ENCODE data around the gene LHB.

The LHB gene

GRCh38 chr19:49010453-49010852 is 6.4 kb downstream of the LHB start:
- no peaks in the 10 kb centered on the region for H3K27me3 ChIP-seq
- no peaks in the 10 kb centered on the region for H3K9me3 ChIP-seq
- H3K4me1 ChIP-seq: no peaks in the 10 kb centered on the region
- no peak for DNase-seq
- no peak overlapping the region for H3K4me3 ChIP-seq (ENCODE audit: low read depth, low read length)
- H3K36me3 ChIP-seq: peaks cover 69% of the 10 kb centered on the region
- no peak for TF ChIP-seq CTCF (IDR thresholded peaks at IDR 0.05; ENCODE audit: low read depth, low read length)

DNA sequence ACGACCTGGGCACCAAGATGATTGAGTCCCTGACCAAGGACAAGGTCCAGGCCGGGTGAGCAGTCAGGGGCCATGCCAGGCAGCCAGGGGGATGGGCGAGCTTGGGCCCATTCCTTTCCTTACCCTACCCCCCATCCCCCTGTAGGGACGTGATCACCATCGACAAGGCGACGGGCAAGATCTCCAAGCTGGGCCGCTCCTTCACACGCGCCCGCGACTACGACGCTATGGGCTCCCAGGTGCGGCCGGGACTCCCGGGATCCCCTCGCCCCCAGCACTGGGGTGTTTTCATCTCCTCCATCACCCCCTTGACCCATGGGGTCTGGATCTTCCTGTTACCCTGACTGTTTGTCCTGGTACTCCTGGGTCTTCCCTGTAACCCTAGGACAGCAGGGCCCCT is 7.1 kb downstream of the LHB start:
- peaks cover 68% of the 10 kb centered on the region for H3K36me3 ChIP-seq
- H3K27me3 ChIP-seq: no peaks in the 10 kb centered on the region
- no peaks in the 10 kb centered on the region for H3K4me1 ChIP-seq
- no peak for TF ChIP-seq CTCF (IDR thresholded peaks at IDR 0.05; ENCODE audit: low read depth, low read length)
- H3K4me3 ChIP-seq (ENCODE audit: low read depth, low read length): no peak overlapping the region
- no peaks in the 10 kb centered on the region for H3K9me3 ChIP-seq
- no peak for DNase-seq

- no peaks in the 10 kb centered on the region for H3K4me1 ChIP-seq
- H3K36me3 ChIP-seq: peaks cover 77% of the 10 kb centered on the region
- no peak for DNase-seq
- H3K27me3 ChIP-seq: no peaks in the 10 kb centered on the region
- H3K9me3 ChIP-seq: no peaks in the 10 kb centered on the region
- no peak overlapping the region for H3K4me3 ChIP-seq (ENCODE audit: low read depth, low read length)
- TF ChIP-seq CTCF (IDR thresholded peaks at IDR 0.05; ENCODE audit: low read depth, low read length): no peak
Observed at GRCh38 chr19:49006905-49007304, 10.0 kb downstream of the LHB start.

- DNase-seq: no peak
- H3K4me1 ChIP-seq: no peaks in the 10 kb centered on the region
- H3K36me3 ChIP-seq: peaks cover 68% of the 10 kb centered on the region
- no peaks in the 10 kb centered on the region for H3K9me3 ChIP-seq
- no peak for TF ChIP-seq CTCF (IDR thresholded peaks at IDR 0.05; ENCODE audit: low read depth, low read length)
- H3K27me3 ChIP-seq: no peaks in the 10 kb centered on the region
- no peak overlapping the region for H3K4me3 ChIP-seq (ENCODE audit: low read depth, low read length)
Observed at GRCh38 chr19:49004964-49005614, 11.8 kb downstream of the LHB start.

DNA sequence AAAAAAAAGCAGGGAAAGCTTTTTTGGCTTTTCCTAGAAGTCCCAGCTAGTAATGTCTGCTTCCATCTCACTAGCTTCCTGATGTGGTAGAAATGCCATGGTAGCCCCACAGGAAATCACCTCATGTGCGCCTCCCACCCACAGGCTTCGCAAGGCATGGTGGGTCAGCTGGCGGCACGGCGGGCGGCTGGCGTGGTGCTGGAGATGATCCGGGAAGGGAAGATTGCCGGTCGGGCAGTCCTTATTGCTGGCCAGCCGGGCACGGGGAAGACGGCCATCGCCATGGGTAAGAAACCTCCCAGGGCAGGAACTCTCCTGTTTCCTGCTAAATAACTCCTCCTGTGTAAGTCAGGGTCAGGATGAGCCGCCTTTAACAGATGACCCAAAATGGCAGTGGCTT is 12.8 kb downstream of the LHB start:
- Histone ChIP-seq H3K27me3 (no peaks in the 10 kb centered on the region), H3K36me3 (peaks cover 68% of the 10 kb centered on the region), H3K4me1 (no peaks in the 10 kb centered on the region), H3K4me3 (ENCODE audit: low read depth, low read length) (no peak overlapping the region), H3K9me3 (no peaks in the 10 kb centered on the region)
- TF ChIP-seq CTCF (IDR thresholded peaks at IDR 0.05; ENCODE audit: low read depth, low read length): no peak
- DNase-seq: no peak

- Histone ChIP-seq H3K4me3 (ENCODE audit: low read depth, low read length) (no peak overlapping the region), H3K36me3 (peaks cover 41% of the 10 kb centered on the region), H3K4me1 (no peaks in the 10 kb centered on the region), H3K9me3 (no peaks in the 10 kb centered on the region), H3K27me3 (no peaks in the 10 kb centered on the region)
- TF ChIP-seq CTCF (IDR thresholded peaks at IDR 0.05; ENCODE audit: low read depth, low read length): peak; percentile 78
- DNase-seq: peak; percentile 75
Observed at GRCh38 chr19:48999481-49000325, 17.2 kb downstream of the LHB start.
